ENCODE results near the gene IQCK. TPM values are rescaled to one million over a fixed set of nuclear protein-coding genes. Genes with fewer than 3 reads are reported as not detected.

The IQCK gene
- total RNA-seq, 6 donors from 2014 or later: 9.3 to 50.3 (median 18.3) TPM

- Histone ChIP-seq H3K9me3 (no peaks in the 10 kb centered on the region), H3K27me3 (no peaks in the 10 kb centered on the region), H3K4me3 (no peak overlapping the region), H3K4me1 (no peaks in the 10 kb centered on the region), H3K36me3 (no peaks in the 10 kb centered on the region), H3K27ac (no peak overlapping the region)
- ATAC-seq (ENCODE audit: low FRiP score in 2 of 2) (no peak), DNase-seq (no peak)
- TF ChIP-seq CTCF (IDR thresholded peaks at IDR 0.05) (no peak), POLR2A (IDR thresholded peaks at IDR 0.05) (no peak), POLR2AphosphoS5 (IDR thresholded peaks at IDR 0.05) (no peak), EP300 (IDR thresholded peaks at IDR 0.05) (no peak)
- 83 to 100% methylated on average over 1 of the region's 1 CpG for WGBS, 2 donors
These were observed 125.3 kb downstream of the IQCK start for GRCh38 chr16:19843371-19843770.

- peak in 1 of 2 donors; percentile 73 for ATAC-seq (ENCODE audit: low FRiP score in 2 of 2)
- Histone ChIP-seq H3K4me3 (no peak overlapping the region), H3K4me1 (no peaks in the 10 kb centered on the region), H3K27ac (peak overlapping the region in 1 of 4 donors; percentile 36), H3K27me3 (no peaks in the 10 kb centered on the region), H3K9me3 (no peaks in the 10 kb centered on the region), H3K36me3 (no peaks in the 10 kb centered on the region)
- 86 to 92% methylated on average over 11 of the region's 11 CpGs for WGBS, 2 donors
- TF ChIP-seq EP300 (IDR thresholded peaks at IDR 0.05) (no peak), POLR2AphosphoS5 (IDR thresholded peaks at IDR 0.05) (no peak), POLR2A (IDR thresholded peaks at IDR 0.05) (no peak), CTCF (IDR thresholded peaks at IDR 0.05) (no peak)
- no peak for DNase-seq
These were observed 127.0 kb downstream of the IQCK start for GRCh38 chr16:19844945-19845641.

GRCh38 chr16:19846436-19846835, 128.4 kb downstream of the IQCK start:
- no peaks in the 10 kb centered on the region for H3K4me1 ChIP-seq
- no peak for TF ChIP-seq EP300 (IDR thresholded peaks at IDR 0.05)
- TF ChIP-seq CTCF (IDR thresholded peaks at IDR 0.05): no peak
- no peaks in the 10 kb centered on the region for H3K27me3 ChIP-seq
- H3K36me3 ChIP-seq: no peaks in the 10 kb centered on the region
- no peak overlapping the region for H3K27ac ChIP-seq
- H3K9me3 ChIP-seq: no peaks in the 10 kb centered on the region
- ATAC-seq (ENCODE audit: low FRiP score in 2 of 2) (no peak), DNase-seq (no peak)
- H3K4me3 ChIP-seq: no peak overlapping the region
- 87 to 97% methylated on average over 5 of the region's 5 CpGs for WGBS, 2 donors

- H3K36me3 ChIP-seq: no peaks in the 10 kb centered on the region
- WGBS, 2 donors: 86 to 88% methylated on average over 3 of the region's 3 CpGs
- H3K27me3 ChIP-seq: no peaks in the 10 kb centered on the region
- ATAC-seq (ENCODE audit: low FRiP score in 2 of 2) (no peak), DNase-seq (no peak)
- H3K27ac ChIP-seq: no peak overlapping the region
- H3K4me1 ChIP-seq: no peaks in the 10 kb centered on the region
- H3K9me3 ChIP-seq: no peaks in the 10 kb centered on the region
- H3K4me3 ChIP-seq: no peak overlapping the region
- TF ChIP-seq POLR2AphosphoS5 (IDR thresholded peaks at IDR 0.05) (no peak), CTCF (IDR thresholded peaks at IDR 0.05) (no peak), POLR2A (IDR thresholded peaks at IDR 0.05) (no peak), EP300 (IDR thresholded peaks at IDR 0.05) (no peak)
These were observed 130.7 kb downstream of the IQCK start for GRCh38 chr16:19848756-19849155.

Data from upper lobe of left lung (tissue), 6 donors.